NCI-H82 treated with DMSO at 0.1 percent for 48 hours (cell line): ENCODE measurements around the gene NFYC.

Experiments used
- DNase-seq: peaks from one replicate; lab custom pipeline; 2025; ENCODE audit not compliant: unreplicated experiment; lab: John Stamatoyannopoulos, UW

NFYC gene

DNA sequence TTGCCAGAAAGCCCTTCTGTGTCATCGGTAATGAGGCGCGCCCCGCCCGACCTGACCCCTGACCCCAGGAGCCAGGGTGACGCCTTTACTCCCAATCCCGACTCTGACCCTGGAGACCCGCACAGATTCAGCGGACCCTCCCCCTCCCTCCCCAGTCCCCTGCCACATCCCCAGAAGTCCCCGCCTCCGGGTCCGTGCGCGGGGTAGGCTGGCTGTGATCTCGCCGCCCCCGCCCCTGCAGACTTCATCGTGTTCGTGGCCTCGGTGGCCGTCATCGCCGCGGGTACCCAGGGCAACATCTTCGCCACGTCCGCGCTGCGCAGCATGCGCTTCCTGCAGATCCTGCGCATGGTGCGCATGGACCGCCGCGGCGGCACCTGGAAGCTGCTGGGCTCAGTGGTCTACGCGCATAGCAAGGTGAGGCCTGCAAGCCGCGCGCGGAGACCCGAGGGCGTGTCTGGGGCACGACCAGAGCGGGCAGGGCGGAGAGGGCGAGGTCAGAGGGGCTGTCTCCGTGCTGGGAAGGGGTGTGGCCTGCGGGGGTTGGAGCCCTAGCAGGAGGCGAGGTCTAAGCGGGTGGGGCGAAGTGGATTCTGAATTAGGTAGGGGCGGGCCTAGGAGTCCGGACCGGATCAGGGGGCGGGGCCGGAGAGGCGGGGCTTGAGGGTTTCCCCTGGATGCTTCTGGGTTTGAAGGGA is 126.9 kb downstream of the NFYC start:
- DNase-seq = no peak

DNA sequence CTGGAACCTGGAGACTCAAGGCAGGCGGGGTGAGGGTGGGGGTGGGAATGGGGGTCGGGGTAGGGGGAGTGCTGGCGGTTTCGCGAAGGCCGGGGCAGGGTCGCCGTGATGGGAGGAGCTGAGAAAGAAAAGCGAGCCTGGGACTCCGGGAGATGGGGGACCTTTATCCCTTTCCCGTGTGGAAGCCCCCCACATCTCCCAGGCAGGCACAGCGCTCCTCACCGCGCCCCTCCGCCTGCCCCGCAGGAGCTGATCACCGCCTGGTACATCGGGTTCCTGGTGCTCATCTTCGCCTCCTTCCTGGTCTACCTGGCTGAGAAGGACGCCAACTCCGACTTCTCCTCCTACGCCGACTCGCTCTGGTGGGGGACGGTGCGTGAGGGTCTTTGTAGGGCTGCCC is 127.6 kb downstream of the NFYC start:
- no peak for DNase-seq

DNA sequence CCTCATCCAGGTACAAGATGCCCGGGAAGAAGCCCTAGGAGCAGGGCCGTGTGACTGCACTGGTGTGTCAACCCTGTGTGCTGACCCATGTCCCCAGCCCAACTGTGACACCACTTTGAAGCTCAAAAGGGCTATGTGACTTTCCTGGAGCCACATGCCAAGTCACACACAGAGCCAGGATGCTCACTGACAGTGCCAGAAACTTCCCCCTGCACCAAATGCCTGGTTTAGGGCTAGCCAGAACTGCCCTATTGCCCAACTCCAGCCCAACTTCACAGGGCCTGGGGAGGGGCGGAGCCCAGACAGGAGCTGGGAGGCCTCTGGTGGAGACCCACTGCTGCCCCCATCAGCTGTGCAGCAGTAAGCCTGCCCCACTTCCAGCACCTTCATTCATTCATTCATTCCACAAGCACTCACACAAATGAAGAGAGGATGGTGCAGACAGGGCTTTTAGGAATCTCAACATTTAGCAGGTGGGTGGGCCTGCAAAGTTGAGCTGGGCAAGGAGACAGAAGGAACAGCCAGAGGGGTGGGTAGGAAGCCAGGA is 128.8 kb downstream of the NFYC start:
- DNase-seq = no peak
